A673 (cell line): ENCODE measurements around the gene C1orf159. TPM values are rescaled to one million over a fixed set of nuclear protein-coding genes. Genes with fewer than 3 reads are reported as not detected.

ENCODE experiments used
- BruUV-seq: library from RNA; stranded (reverse); fragments of 400-500 nt; replicated peaks from 2 replicates; lab custom pipeline; 2021; lab: Mats Ljungman, UMichigan
- CTCF ChIA-PET: fragments of 300-600 bp; sonication (Branson Sonifier 250); formaldehyde crosslinking; loops from one replicate; lab custom pipeline; 2022; ENCODE audit warnings: antibody characterized with exemption; lab: Charles Lee
- POLR2A ChIA-PET: fragments of 300-600 bp; sonication (Branson Sonifier 250); formaldehyde crosslinking; loops from one replicate; lab custom pipeline; 2022; ENCODE audit warnings: antibody characterized with exemption; ENCODE audit not compliant: low non-redundant PET; lab: Charles Lee
- DNase-seq: peaks from one replicate; pipeline ENCODE4 v3.0.0-alpha.2; 2015; ENCODE audit warnings: low spot score
- H3K27ac ChIP-seq: fragments of 200-600 bp; sonication (generic); 2 replicates; pipeline ENCODE4 v1.5.1; 2016; ENCODE audit warnings: mixed run types, low read depth, mild to moderate bottlenecking, mixed read lengths, antibody characterized with exemption, low read length; ENCODE audit not compliant: poor library complexity, severe bottlenecking
- H3K27me3 ChIP-seq: fragments of 200-600 bp; sonication (generic); replicated peaks from 2 replicates; pipeline ENCODE4 v1.6.1; 2017; ENCODE audit warnings: mixed run types, low read depth, mild to moderate bottlenecking, mixed read lengths, antibody characterized with exemption, low read length; ENCODE audit not compliant: insufficient read depth, poor library complexity
- H3K36me3 ChIP-seq: fragments of 200-600 bp; sonication (generic); 2 replicates; pipeline ENCODE4 v1.6.1; 2016; ENCODE audit warnings: mixed run types, mild to moderate bottlenecking, mixed read lengths, antibody characterized with exemption, low read length; ENCODE audit not compliant: insufficient read depth, poor library complexity, severe bottlenecking
- H3K4me1 ChIP-seq: fragments of 200-600 bp; sonication (generic); 2 replicates; pipeline ENCODE4 v1.6.1; 2017; ENCODE audit warnings: mixed run types, mild to moderate bottlenecking, mixed read lengths, antibody characterized with exemption, low read length; ENCODE audit not compliant: insufficient read depth, poor library complexity, severe bottlenecking
- H3K4me3 ChIP-seq: fragments of 200-600 bp; sonication (generic); 2 replicates; pipeline ENCODE4 v1.5.1; 2016; ENCODE audit warnings: low read depth, mixed run types, mild to moderate bottlenecking, mixed read lengths, low read length; ENCODE audit not compliant: poor library complexity, severe bottlenecking
- H3K9me3 ChIP-seq: fragments of 200-600 bp; sonication (generic); 2 replicates; pipeline ENCODE4 v1.6.1; 2016; ENCODE audit warnings: mixed run types, low read depth, mild to moderate bottlenecking, mixed read lengths, antibody characterized with exemption, low read length; ENCODE audit not compliant: poor library complexity, severe bottlenecking
- EZH2 ChIP-seq: fragments of 200-600 bp; sonication (generic); IDR thresholded peaks from 2 replicates; pipeline ENCODE4 v1.6.1; 2017; ENCODE audit warnings: borderline replicate concordance, low read depth, mild to moderate bottlenecking, mixed read lengths, antibody characterized with exemption, low read length; ENCODE audit not compliant: poor library complexity, severe bottlenecking
- intact Hi-C: fragments of 100-400 bp; cut with micrococcal nuclease; formaldehyde crosslinking; loops from one replicate; pipeline ENCODE4 v1.10.0; 2022; ENCODE audit not compliant: unreplicated experiment
- total RNA-seq: library from RNA; stranded (reverse); gene quantifications from 2 replicates; pipeline ENCODE4 v1.2.3, GENCODE V29; 2021
- TF ChIP-seq, protein P1 (sequence below): fragments of 300-800, 200-600 bp; sonication (generic); conservative IDR thresholded peaks from 2 replicates; pipeline ENCODE4 v1.5.1; 2017; ENCODE audit warnings: low read depth, mild to moderate bottlenecking, antibody characterized with exemption, low read length, moderate library complexity, mixed read lengths

Gene C1orf159
- total RNA-seq, 1 experiment from 2014 or later = 26.8 TPM

DNA sequence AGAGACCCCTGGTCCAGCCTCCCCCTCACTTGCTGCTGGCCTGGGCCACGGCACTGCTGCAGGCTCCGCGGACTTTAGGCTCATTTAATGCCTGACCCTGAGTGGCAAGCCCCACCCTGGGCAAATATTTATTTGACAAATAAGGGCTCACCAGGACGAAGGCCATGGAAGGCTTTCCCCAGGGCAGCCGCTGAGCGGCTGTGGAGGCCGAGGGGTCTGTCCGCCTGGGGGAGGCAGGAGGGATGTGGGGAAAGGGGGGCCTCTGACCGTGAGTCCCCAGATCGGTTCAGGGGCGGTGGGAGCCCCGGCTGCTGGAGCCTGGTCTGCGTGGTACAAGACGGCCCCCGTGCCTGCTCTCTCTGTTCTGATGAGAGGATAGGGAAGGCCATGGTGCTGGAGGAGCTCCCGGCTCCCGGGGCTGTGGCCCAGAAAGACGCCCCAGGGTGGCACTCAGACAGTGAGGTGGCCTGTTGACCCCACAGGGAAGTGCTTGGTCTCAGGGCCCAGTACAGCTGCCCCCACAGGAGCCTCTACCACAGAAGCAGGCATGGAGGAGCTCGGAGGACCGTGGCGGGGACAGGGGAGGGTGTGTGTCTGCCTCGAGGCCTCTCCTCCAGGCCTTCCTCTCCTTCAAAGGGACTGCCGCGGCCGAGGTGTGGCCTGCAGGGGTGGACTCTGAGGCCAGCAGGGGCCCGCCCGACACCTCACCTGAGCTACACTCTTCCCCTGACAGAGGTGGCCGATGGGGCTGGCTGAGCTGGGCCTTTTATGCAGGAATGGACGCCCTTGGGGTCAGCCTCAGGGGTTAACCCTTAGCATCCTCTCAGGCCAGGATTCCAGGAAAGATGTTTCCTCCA, 9.1 kb upstream of the C1orf159 start:
- Histone ChIP-seq H3K36me3 (no peaks in the 10 kb centered on the region), H3K9me3 (no peaks in the 10 kb centered on the region), H3K4me1 (peaks cover 11% of the 10 kb centered on the region), H3K27me3 (no peaks in the 10 kb centered on the region), H3K27ac (no peak overlapping the region), H3K4me3 (no peak overlapping the region)
- intact Hi-C loops = loop anchor here (5.0 kb wide), 2 partner anchors 107 to 182 kb away; partner anchors contain the start of genes ACAP3, B3GALT6, PUSL1 and SDF4
- CTCF ChIA-PET = interaction anchor here (0.6 kb wide), 1 partner anchor 235 kb away, joined by 3 read pairs; no protein-coding TSS in a partner anchor
- no TSS peak for BruUV-seq
- POLR2A ChIA-PET = no interaction called here
- no peak for DNase-seq
- TF ChIP-seq, protein P1, sequence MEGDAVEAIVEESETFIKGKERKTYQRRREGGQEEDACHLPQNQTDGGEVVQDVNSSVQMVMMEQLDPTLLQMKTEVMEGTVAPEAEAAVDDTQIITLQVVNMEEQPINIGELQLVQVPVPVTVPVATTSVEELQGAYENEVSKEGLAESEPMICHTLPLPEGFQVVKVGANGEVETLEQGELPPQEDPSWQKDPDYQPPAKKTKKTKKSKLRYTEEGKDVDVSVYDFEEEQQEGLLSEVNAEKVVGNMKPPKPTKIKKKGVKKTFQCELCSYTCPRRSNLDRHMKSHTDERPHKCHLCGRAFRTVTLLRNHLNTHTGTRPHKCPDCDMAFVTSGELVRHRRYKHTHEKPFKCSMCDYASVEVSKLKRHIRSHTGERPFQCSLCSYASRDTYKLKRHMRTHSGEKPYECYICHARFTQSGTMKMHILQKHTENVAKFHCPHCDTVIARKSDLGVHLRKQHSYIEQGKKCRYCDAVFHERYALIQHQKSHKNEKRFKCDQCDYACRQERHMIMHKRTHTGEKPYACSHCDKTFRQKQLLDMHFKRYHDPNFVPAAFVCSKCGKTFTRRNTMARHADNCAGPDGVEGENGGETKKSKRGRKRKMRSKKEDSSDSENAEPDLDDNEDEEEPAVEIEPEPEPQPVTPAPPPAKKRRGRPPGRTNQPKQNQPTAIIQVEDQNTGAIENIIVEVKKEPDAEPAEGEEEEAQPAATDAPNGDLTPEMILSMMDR = no peak
- no peak for TF ChIP-seq EZH2

DNA sequence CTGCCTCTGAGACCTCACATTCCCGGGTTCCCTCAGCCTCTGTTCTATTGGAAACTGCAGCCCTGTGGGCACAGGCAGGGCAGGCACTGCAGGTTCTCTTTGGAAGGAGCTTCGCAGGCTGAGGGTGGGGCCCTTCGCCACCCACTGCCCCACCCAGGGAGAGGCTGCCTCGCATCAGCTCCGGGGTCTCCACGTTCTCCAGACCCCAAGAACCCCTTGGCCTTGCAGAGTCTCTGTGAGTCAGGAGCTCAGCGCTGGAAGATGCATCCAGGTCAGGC, 8.6 kb upstream of the C1orf159 start:
- no TSS peak for BruUV-seq
- no peak overlapping the region for H3K4me3 ChIP-seq
- no peak overlapping the region for H3K27ac ChIP-seq
- H3K4me1 ChIP-seq = peaks cover 13% of the 10 kb centered on the region
- ChIA-PET POLR2A (interaction anchor here (0.6 kb wide), 1 partner anchor 254 kb away, joined by 5 read pairs; no protein-coding TSS in a partner anchor), CTCF (interaction anchor here (0.6 kb wide), 1 partner anchor 234 kb away, joined by 3 read pairs; no protein-coding TSS in a partner anchor)
- DNase-seq = no peak
- H3K36me3 ChIP-seq = no peaks in the 10 kb centered on the region
- intact Hi-C loops = loop anchor here (5.0 kb wide), 2 partner anchors 108 to 183 kb away; partner anchors contain the start of genes ACAP3, B3GALT6, PUSL1 and SDF4
- H3K9me3 ChIP-seq = no peaks in the 10 kb centered on the region
- TF ChIP-seq EZH2 = no peak
- TF ChIP-seq, protein P1 = no peak
- H3K27me3 ChIP-seq = no peaks in the 10 kb centered on the region

DNA sequence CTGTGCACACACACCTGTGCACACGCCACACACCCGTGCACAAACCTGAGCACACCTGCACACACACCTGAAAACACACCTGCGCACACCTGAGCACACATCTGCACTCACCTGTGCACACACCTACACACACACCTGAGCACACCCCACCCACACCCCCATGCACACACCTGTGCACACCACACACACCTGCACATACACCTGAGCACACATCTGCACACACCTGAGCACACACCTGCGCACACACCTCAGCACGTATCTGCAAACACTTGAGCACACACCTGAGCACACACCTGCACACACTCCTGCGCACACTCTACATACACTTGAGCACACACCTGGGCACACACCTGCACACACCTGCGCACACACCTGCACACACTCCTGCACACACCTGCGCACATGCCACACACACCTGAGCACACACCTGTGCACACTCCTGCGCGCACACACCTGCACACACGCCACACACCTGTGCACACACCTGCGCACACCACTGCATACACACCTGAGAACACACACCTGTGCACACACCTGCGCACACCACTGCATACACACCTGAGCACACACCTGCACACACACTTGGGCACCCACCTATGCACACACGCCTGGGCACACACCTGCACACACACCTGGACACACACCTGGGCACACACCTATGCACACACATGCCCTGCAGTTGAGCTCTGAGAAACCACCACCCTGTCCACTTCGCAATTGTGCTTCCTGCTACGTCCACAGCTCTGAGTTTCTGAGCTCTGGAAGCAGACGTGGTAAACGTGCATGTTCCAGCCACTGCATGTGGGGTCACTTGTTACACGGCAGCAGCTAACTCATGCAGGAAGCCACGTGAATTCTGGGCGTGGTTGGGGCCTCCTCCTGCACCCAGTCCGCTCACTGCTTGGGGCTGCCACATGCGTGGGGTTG, 8.0 kb upstream of the C1orf159 start:
- no peak overlapping the region for H3K27ac ChIP-seq
- DNase-seq = peak; percentile 64
- CTCF ChIA-PET = no interaction called here

More for the DNA sequence above, 8.0 kb upstream of the C1orf159 start:
- POLR2A ChIA-PET = interaction anchor here (0.6 kb wide), 1 partner anchor 254 kb away, joined by 5 read pairs; no protein-coding TSS in a partner anchor
- Histone ChIP-seq H3K36me3 (no peaks in the 10 kb centered on the region), H3K4me3 (no peak overlapping the region), H3K9me3 (no peaks in the 10 kb centered on the region), H3K4me1 (peaks cover 15% of the 10 kb centered on the region), H3K27me3 (no peaks in the 10 kb centered on the region)
- no TSS peak for BruUV-seq
- TF ChIP-seq, protein P1 = no peak
- TF ChIP-seq EZH2 = no peak
- intact Hi-C loops = loop anchor here (2.0 to 5.0 kb wide), 3 partner anchors 108 to 183 kb away; partner anchors contain the start of genes ACAP3, B3GALT6, PUSL1 and SDF4
